A673 (cell line): ENCODE data around the gene SSBP2. TPM values are rescaled to one million over a fixed set of nuclear protein-coding genes. Genes with fewer than 3 reads are reported as not detected.

Experiments
- BruUV-seq: library from RNA; stranded (reverse); fragments of 400-500 nt; replicated peaks from 2 replicates; lab custom pipeline; 2021; lab: Mats Ljungman, UMichigan
- CTCF ChIA-PET: fragments of 300-600 bp; sonication (Branson Sonifier 250); formaldehyde crosslinking; loops from one replicate; lab custom pipeline; 2022; ENCODE audit warnings: antibody characterized with exemption; lab: Charles Lee
- POLR2A ChIA-PET: fragments of 300-600 bp; sonication (Branson Sonifier 250); formaldehyde crosslinking; loops from one replicate; lab custom pipeline; 2022; ENCODE audit warnings: antibody characterized with exemption; ENCODE audit not compliant: low non-redundant PET; lab: Charles Lee
- DNase-seq: peaks from one replicate; pipeline ENCODE4 v3.0.0-alpha.2; 2015; ENCODE audit warnings: low spot score
- H3K27ac ChIP-seq: fragments of 200-600 bp; sonication (generic); 2 replicates; pipeline ENCODE4 v1.5.1; 2016; ENCODE audit warnings: mixed run types, low read depth, mild to moderate bottlenecking, mixed read lengths, antibody characterized with exemption, low read length; ENCODE audit not compliant: poor library complexity, severe bottlenecking
- H3K27me3 ChIP-seq: fragments of 200-600 bp; sonication (generic); replicated peaks from 2 replicates; pipeline ENCODE4 v1.6.1; 2017; ENCODE audit warnings: mixed run types, low read depth, mild to moderate bottlenecking, mixed read lengths, antibody characterized with exemption, low read length; ENCODE audit not compliant: insufficient read depth, poor library complexity
- H3K36me3 ChIP-seq: fragments of 200-600 bp; sonication (generic); 2 replicates; pipeline ENCODE4 v1.6.1; 2016; ENCODE audit warnings: mixed run types, mild to moderate bottlenecking, mixed read lengths, antibody characterized with exemption, low read length; ENCODE audit not compliant: insufficient read depth, poor library complexity, severe bottlenecking
- H3K4me1 ChIP-seq: fragments of 200-600 bp; sonication (generic); 2 replicates; pipeline ENCODE4 v1.6.1; 2017; ENCODE audit warnings: mixed run types, mild to moderate bottlenecking, mixed read lengths, antibody characterized with exemption, low read length; ENCODE audit not compliant: insufficient read depth, poor library complexity, severe bottlenecking
- H3K4me3 ChIP-seq: fragments of 200-600 bp; sonication (generic); 2 replicates; pipeline ENCODE4 v1.5.1; 2016; ENCODE audit warnings: low read depth, mixed run types, mild to moderate bottlenecking, mixed read lengths, low read length; ENCODE audit not compliant: poor library complexity, severe bottlenecking
- H3K9me3 ChIP-seq: fragments of 200-600 bp; sonication (generic); 2 replicates; pipeline ENCODE4 v1.6.1; 2016; ENCODE audit warnings: mixed run types, low read depth, mild to moderate bottlenecking, mixed read lengths, antibody characterized with exemption, low read length; ENCODE audit not compliant: poor library complexity, severe bottlenecking
- EZH2 ChIP-seq: fragments of 200-600 bp; sonication (generic); IDR thresholded peaks from 2 replicates; pipeline ENCODE4 v1.6.1; 2017; ENCODE audit warnings: borderline replicate concordance, low read depth, mild to moderate bottlenecking, mixed read lengths, antibody characterized with exemption, low read length; ENCODE audit not compliant: poor library complexity, severe bottlenecking
- intact Hi-C: fragments of 100-400 bp; cut with micrococcal nuclease; formaldehyde crosslinking; loops from one replicate; pipeline ENCODE4 v1.10.0; 2022; ENCODE audit not compliant: unreplicated experiment
- total RNA-seq: library from RNA; stranded (reverse); gene quantifications from 2 replicates; pipeline ENCODE4 v1.2.3, GENCODE V29; 2021
- TF ChIP-seq, protein P1 (sequence below): fragments of 300-800, 200-600 bp; sonication (generic); conservative IDR thresholded peaks from 2 replicates; pipeline ENCODE4 v1.5.1; 2017; ENCODE audit warnings: low read depth, mild to moderate bottlenecking, antibody characterized with exemption, low read length, moderate library complexity, mixed read lengths

The SSBP2 gene
- total RNA-seq, 1 experiment from 2014 or later = 42.8 TPM

DNA sequence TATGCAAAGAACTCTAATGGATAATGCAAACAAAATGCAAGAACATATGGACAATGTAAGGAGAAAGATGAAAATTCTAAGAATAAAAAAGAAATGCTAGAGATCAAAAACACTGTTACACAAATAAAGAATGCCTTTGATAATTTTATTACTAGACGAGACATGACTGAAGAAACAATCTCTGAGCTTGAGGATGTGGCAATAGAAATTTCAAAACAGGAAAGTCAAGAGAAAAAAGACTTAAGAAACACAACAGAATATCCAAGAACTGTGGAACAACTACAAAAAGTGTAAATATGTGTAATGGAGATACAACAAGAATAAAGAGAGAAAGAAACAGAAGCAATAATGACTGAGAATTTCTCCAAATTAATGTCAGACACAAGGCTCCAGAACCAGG lies 216.5 kb downstream of the SSBP2 start:
- no peak for TF ChIP-seq EZH2
- TF ChIP-seq, protein P1, sequence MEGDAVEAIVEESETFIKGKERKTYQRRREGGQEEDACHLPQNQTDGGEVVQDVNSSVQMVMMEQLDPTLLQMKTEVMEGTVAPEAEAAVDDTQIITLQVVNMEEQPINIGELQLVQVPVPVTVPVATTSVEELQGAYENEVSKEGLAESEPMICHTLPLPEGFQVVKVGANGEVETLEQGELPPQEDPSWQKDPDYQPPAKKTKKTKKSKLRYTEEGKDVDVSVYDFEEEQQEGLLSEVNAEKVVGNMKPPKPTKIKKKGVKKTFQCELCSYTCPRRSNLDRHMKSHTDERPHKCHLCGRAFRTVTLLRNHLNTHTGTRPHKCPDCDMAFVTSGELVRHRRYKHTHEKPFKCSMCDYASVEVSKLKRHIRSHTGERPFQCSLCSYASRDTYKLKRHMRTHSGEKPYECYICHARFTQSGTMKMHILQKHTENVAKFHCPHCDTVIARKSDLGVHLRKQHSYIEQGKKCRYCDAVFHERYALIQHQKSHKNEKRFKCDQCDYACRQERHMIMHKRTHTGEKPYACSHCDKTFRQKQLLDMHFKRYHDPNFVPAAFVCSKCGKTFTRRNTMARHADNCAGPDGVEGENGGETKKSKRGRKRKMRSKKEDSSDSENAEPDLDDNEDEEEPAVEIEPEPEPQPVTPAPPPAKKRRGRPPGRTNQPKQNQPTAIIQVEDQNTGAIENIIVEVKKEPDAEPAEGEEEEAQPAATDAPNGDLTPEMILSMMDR = no peak
- POLR2A ChIA-PET = no interaction called here
- Histone ChIP-seq H3K27ac (no peak overlapping the region), H3K4me1 (no peaks in the 10 kb centered on the region), H3K9me3 (no peaks in the 10 kb centered on the region), H3K4me3 (no peak overlapping the region), H3K27me3 (no peaks in the 10 kb centered on the region), H3K36me3 (no peaks in the 10 kb centered on the region)
- intact Hi-C loops = no loop called here
- BruUV-seq = no TSS peak
- DNase-seq = no peak
- CTCF ChIA-PET = no interaction called here

DNA sequence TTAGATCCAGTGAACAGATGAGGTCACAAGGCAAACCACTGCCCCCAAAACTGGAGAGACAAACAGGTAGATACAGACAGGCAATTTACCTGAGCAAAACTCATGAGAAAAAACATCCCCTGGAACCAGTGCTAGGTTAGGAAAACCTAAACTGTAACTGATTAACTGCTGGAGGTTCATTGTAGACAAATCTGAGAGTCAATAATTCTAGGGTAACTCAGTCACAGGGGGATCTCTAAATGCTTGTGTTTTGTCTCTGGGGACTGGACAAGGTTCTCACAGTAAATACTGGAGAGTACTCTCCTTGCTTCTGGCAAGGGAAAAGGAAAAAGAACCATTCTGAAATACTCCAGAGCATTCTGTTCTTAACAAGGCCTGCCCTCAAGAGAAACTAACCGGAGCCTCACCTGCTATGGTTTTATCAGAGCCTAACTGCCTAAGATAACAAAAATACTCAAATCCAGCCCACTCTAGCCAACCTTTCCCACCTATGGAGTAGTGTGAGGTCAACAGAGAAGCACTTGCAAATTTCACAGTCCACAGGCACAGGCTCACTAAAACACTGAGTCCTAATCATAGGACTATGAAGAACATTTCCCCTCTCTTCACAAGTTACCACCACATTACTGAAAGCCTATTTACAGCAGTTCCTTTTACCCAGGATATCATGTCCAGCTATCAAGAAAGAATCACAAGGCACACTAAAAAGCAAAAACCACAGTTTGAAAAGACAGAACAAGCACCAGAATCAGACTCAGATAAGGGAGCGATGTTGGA lies 217.1 kb downstream of the SSBP2 start:
- Histone ChIP-seq H3K27me3 (no peaks in the 10 kb centered on the region), H3K9me3 (no peaks in the 10 kb centered on the region), H3K36me3 (no peaks in the 10 kb centered on the region), H3K4me3 (no peak overlapping the region), H3K4me1 (no peaks in the 10 kb centered on the region), H3K27ac (no peak overlapping the region)
- DNase-seq = no peak
- TF ChIP-seq EZH2 = no peak
- TF ChIP-seq, protein P1 = no peak
- BruUV-seq = no TSS peak
- ChIA-PET CTCF (no interaction called here), POLR2A (no interaction called here)
- intact Hi-C loops = no loop called here

DNA sequence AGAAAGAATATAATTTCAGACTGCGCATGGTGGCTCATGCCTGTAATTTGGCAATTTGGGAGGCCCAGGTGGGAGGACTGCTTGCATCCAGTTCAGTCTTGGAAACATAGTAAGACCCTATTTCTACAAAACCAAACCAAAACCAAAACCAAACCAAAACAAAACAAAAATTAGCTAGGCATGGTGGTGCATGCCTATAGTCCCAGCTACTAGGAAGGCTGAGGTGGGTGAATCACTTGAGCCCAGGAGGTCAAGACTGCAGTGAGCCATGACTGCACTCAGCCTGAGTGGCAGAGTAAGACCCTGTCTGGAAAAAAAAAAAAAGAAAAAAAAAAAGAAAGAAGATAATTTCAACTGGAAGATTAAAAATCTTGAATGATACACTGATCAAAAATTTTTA lies 220.0 kb downstream of the SSBP2 start:
- BruUV-seq = no TSS peak
- Histone ChIP-seq H3K4me3 (no peak overlapping the region), H3K4me1 (no peaks in the 10 kb centered on the region), H3K9me3 (no peaks in the 10 kb centered on the region), H3K27me3 (no peaks in the 10 kb centered on the region), H3K36me3 (no peaks in the 10 kb centered on the region), H3K27ac (no peak overlapping the region)
- TF ChIP-seq EZH2 = no peak
- TF ChIP-seq, protein P1 = no peak
- POLR2A ChIA-PET = no interaction called here
- CTCF ChIA-PET = no interaction called here
- intact Hi-C loops = no loop called here
- DNase-seq = no peak
